ENCODE measurements around the gene KLHL17. TPM values are rescaled to one million over a fixed set of nuclear protein-coding genes. Genes with fewer than 3 reads are reported as not detected.

KLHL17 gene
- polyA plus RNA-seq, 2 of the 4 experiments (the other 2 are of a cell fraction) = 5.7 to 21.6 TPM

GRCh38 chr1:915295-916172, 44.9 kb upstream of the KLHL17 start:
- Histone ChIP-seq H3K4me3 (no peak overlapping the region), H3K27ac (no peak overlapping the region), H3K9me3 (no peaks in the 10 kb centered on the region), H3K4me1 (peaks cover 46% of the 10 kb centered on the region), H3K4me2 (no peak overlapping the region)
- ATAC-seq (no peak), FAIRE-seq (no peak), DNase-seq (ENCODE audit: low read depth in 1 of 2, low spot score in 1 of 2) (no peak)
- CTCF ChIA-PET = interaction anchor here (0.5 to 5.4 kb wide), 3 partner anchors 11 to 513 kb away, joined by 3 to 47 read pairs (median 8); no protein-coding TSS in a partner anchor
- POLR2A ChIA-PET = no interaction called here
- 80% methylated on average over 24 of the region's 28 CpGs for WGBS (ENCODE audit: missing lambda C conversion rate)
- TF ChIP-seq BCL3 (IDR thresholded peaks at IDR 0.05) (no peak), KDM5A (IDR thresholded peaks at IDR 0.05) (no peak), CTCF (IDR thresholded peaks at IDR 0.05) (no peak), FOXS1 (CRISPR knock-in tag; IDR thresholded peaks at IDR 0.05) (no peak), SREBF2 (IDR thresholded peaks at IDR 0.05) (no peak), HEYL (CRISPR knock-in tag; IDR thresholded peaks at IDR 0.05) (no peak)

- WGBS (ENCODE audit: missing lambda C conversion rate) = 71% methylated on average over 26 of the region's 31 CpGs
- H3K9me3 ChIP-seq = no peaks in the 10 kb centered on the region
- DNase-seq (ENCODE audit: low read depth in 1 of 2, low spot score in 1 of 2) = no peak
- TF ChIP-seq SREBF2 (IDR thresholded peaks at IDR 0.05) = no peak
- no peak for TF ChIP-seq KDM1A (IDR thresholded peaks at IDR 0.05; ENCODE audit: low read depth)
- TF ChIP-seq EHMT2 (IDR thresholded peaks at IDR 0.05; ENCODE audit: low read depth) = no peak
- no peak for TF ChIP-seq SMC3 (IDR thresholded peaks at IDR 0.05)
- no peak for TF ChIP-seq NFE2L2 (conservative IDR thresholded peaks at IDR 0.05; ENCODE audit: low read length)
- TF ChIP-seq RFX5 (IDR thresholded peaks at IDR 0.05) = no peak
- TF ChIP-seq RAD21 (conservative IDR thresholded peaks at IDR 0.05 in 1 of 2, IDR thresholded peaks at IDR 0.05 in 1 of 2) = no peak
- no peak for TF ChIP-seq HOXB13 (CRISPR knock-in tag; IDR thresholded peaks at IDR 0.05; ENCODE audit: low read depth)
- TF ChIP-seq ATOH8 (CRISPR knock-in tag; IDR thresholded peaks at IDR 0.05; ENCODE audit: low read depth) = no peak
- no peak for TF ChIP-seq FOSB (CRISPR knock-in tag; IDR thresholded peaks at IDR 0.05)
- TF ChIP-seq MAFK (IDR thresholded peaks at IDR 0.05; ENCODE audit: partially characterized antibody) = no peak
- no peak for TF ChIP-seq HOXA7 (CRISPR knock-in tag; IDR thresholded peaks at IDR 0.05)
- no peak for TF ChIP-seq HOXB5 (CRISPR knock-in tag; IDR thresholded peaks at IDR 0.05)
- ATAC-seq = no peak
- no peak overlapping the region for H3K4me3 ChIP-seq
- H3K4me1 ChIP-seq = peaks cover 45% of the 10 kb centered on the region
- POLR2A ChIA-PET = interaction anchor here (0.6 kb wide), 1 partner anchor 83 kb away, joined by 3 read pairs; no protein-coding TSS in a partner anchor
- CTCF ChIA-PET = interaction anchor here (1.1 to 5.4 kb wide), 3 partner anchors 12 to 47 kb away, joined by 3 to 47 read pairs (median 33); no protein-coding TSS in a partner anchor
- no peak for FAIRE-seq
- no peak overlapping the region for H3K4me2 ChIP-seq
- peak overlapping the region in 1 of 2 experiments; percentile 52; a peak in 2 of 6 replicates for H3K27ac ChIP-seq
These were observed 44.0 kb upstream of the KLHL17 start for GRCh38 chr1:916173-917075.
